ENCODE measurements around the gene PPIP5K2. TPM values are rescaled to one million over a fixed set of nuclear protein-coding genes. Genes with fewer than 3 reads are reported as not detected.
"Not testable (repeated sequence)": the region's sequence is repeated elsewhere in the genome, so short reads cannot be mapped to it uniquely, and the experiment has no call there.

PPIP5K2 gene
- total RNA-seq, 1 donor, result 104 TPM

DNA sequence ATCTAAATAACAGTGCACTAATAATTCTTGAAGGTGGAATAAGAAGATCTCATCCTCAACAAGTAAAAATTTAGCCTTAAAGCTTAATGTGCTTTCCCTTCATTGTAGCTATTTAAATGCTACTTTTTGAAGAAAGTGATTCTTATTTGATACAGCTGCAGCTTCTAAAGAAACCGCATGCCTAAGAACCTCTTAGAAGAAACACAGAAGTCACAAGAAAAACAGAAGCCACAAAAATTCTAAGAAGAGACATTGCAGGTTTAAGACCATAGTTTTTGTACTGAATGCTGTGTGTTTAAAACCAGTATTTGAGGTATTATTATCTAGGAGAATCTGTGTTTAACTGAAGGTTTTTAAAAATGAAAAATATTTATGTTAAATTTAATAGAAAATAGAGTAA is 68.3 kb downstream of the PPIP5K2 start:
- no peak overlapping the region for H3K4me3 ChIP-seq (ENCODE audit: low read depth, low read length)
- no peak for TF ChIP-seq CTCF (IDR thresholded peaks at IDR 0.05; ENCODE audit: insufficient read depth, low read depth, low read length)
- no peak for DNase-seq (ENCODE audit: low read depth)

DNA sequence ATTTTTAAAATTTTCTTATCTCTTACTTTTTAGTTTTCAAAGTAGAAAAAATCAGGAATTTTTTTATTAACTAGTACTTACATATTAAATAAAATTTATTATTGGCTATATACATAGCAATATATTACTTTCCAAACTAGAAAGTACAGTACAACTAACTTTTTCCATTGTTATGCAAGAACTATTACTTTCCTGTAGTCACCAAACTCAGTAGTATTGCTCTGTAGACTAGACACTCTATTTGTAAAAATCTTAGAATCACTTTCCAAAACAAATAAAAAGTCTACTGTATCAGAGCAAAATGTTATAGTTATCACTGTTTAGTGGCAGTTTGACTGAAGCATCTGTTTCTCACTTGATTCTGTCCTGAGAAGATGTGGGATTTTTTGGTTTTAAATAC is 83.1 kb downstream of the PPIP5K2 start:
- TF ChIP-seq CTCF (IDR thresholded peaks at IDR 0.05; ENCODE audit: insufficient read depth, low read depth, low read length), result no peak

GRCh38 chr5:103204990-103205389 is 84.9 kb downstream of the PPIP5K2 start:
- not testable (repeated sequence) for H3K4me3 ChIP-seq (ENCODE audit: low read depth, low read length); DNase-seq (ENCODE audit: low read depth)

More for the DNA sequence above, 83.1 kb downstream of the PPIP5K2 start:
- DNase-seq (ENCODE audit: low read depth), result no peak
- no peak overlapping the region for H3K4me3 ChIP-seq (ENCODE audit: low read depth, low read length)

DNA sequence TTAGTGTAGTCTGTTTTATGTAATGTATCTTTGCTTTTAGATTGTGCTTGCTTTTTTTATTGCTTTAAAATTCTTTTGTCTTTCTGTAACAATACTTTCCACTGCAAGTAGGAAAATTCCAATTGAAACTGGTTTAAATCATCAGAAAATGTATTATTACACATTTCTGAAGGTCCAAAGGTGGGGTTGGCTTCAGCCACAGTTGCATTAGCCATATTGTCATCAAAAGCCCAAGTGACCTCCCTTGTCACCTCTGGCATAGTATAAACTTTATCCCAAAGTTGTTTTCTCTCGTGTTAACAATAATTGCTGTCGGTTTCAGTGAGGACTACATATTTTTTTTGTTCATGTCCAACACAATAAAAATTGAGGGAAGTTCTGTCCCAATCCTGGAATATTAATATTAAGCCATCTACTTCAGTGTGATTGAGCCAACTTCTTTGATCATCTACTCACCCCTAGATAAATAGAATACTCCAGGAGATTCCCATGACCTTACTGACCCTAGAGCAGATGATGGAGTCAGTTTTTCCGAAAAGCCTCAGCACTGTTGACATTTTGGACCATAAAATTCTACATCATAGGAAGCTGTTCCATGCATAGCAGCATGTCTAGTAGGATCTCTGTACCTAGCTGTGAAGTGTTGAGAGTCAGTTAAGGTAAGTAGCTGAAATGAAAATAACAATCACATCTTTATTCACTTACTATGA is 86.0 kb downstream of the PPIP5K2 start:
- H3K4me3 ChIP-seq (ENCODE audit: low read depth, low read length), result no peak overlapping the region
- no peak for TF ChIP-seq CTCF (IDR thresholded peaks at IDR 0.05; ENCODE audit: insufficient read depth, low read depth, low read length)
- no peak for DNase-seq (ENCODE audit: low read depth)

GRCh38 chr5:103207011-103207410 is 86.9 kb downstream of the PPIP5K2 start:
- TF ChIP-seq CTCF (IDR thresholded peaks at IDR 0.05; ENCODE audit: insufficient read depth, low read depth, low read length), result no peak
- no peak overlapping the region for H3K4me3 ChIP-seq (ENCODE audit: low read depth, low read length)
- no peak for DNase-seq (ENCODE audit: low read depth)

DNA sequence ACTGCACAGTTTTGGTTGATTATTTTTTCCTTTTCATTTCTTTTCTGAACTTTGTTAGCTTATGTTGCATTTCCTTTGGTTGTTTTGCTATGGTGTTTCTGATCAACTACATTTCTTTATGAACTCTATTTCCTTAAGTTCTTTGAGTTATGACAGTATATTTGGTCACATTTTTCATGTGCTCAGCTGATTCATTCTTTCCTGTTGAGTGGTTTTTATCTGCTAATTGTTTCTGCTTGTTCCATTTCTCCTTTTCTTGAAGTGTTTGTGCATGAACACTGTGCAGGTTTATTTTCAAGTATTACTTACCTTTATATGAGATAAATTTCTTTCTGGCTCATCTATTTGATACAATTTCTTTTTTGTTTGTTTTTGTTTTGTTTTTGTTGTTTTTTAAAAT is 87.6 kb downstream of the PPIP5K2 start:
- H3K4me3 ChIP-seq (ENCODE audit: low read depth, low read length), result no peak overlapping the region
- TF ChIP-seq CTCF (IDR thresholded peaks at IDR 0.05; ENCODE audit: insufficient read depth, low read depth, low read length), result no peak
- peak; percentile 22 for DNase-seq (ENCODE audit: low read depth)

GRCh38 chr5:103208460-103208859 is 88.4 kb downstream of the PPIP5K2 start:
- TF ChIP-seq CTCF (IDR thresholded peaks at IDR 0.05; ENCODE audit: insufficient read depth, low read depth, low read length), result no peak
- no peak for DNase-seq (ENCODE audit: low read depth)
- H3K4me3 ChIP-seq (ENCODE audit: low read depth, low read length), result no peak overlapping the region

All from fibroblast of villous mesenchyme (primary cell).